Adrenal gland (tissue), 5 donors: ENCODE measurements around the gene SRSF2.

ENCODE experiments used
- POLR2A ChIP-seq, 2 donors: fragments of 450-650 bp; IDR thresholded peaks; one replicate each; pipeline ENCODE4 v1.6.1; 2017; ENCODE audit warnings: antibody characterized with exemption in 2 of 2, mild to moderate bottlenecking in 2 of 2, moderate library complexity in 1 of 2
- TF ChIP-seq, protein P1 (sequence below), 6 experiments: fragments of 450-650 bp in 4 of 6; fragments of 200-600 bp in 2 of 6; sonication (generic) in 1 of 6; IDR thresholded peaks; 1 replicate in 5 of 6; 2 replicates in 1 of 6; pipeline versions ENCODE4 v1.5.1 to v1.8.0; 2016 to 2021; ENCODE audit warnings: antibody characterized with exemption in 6 of 6, mild to moderate bottlenecking in 2 of 6, moderate library complexity in 1 of 6
- donor health status: DM: no; HTN: no; CAD: no.

DNA sequence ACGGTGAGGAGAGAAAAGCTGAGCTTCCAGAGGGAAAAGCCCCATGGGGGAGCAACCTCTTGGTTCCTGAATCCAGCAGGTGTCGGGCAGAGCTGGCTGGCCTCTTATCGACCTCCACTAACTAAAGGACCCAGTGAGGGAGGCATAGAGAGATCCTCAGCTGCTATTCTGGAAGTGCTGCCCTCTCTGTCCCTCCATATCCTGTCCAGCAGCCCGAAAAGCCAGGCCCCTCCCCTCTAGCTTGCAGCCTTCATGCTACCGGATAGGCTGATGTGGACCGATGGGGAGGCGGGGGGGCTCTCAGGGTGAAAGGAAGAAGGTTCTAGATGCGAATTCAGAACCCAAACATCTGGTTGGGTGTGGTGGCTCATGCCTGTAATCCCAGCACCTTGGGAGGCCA, 51.3 kb downstream of the SRSF2 start:
- TF ChIP-seq, protein P1, sequence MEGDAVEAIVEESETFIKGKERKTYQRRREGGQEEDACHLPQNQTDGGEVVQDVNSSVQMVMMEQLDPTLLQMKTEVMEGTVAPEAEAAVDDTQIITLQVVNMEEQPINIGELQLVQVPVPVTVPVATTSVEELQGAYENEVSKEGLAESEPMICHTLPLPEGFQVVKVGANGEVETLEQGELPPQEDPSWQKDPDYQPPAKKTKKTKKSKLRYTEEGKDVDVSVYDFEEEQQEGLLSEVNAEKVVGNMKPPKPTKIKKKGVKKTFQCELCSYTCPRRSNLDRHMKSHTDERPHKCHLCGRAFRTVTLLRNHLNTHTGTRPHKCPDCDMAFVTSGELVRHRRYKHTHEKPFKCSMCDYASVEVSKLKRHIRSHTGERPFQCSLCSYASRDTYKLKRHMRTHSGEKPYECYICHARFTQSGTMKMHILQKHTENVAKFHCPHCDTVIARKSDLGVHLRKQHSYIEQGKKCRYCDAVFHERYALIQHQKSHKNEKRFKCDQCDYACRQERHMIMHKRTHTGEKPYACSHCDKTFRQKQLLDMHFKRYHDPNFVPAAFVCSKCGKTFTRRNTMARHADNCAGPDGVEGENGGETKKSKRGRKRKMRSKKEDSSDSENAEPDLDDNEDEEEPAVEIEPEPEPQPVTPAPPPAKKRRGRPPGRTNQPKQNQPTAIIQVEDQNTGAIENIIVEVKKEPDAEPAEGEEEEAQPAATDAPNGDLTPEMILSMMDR (IDR thresholded peaks at IDR 0.05) = no peak
- no peak for TF ChIP-seq POLR2A (IDR thresholded peaks at IDR 0.05)
